ENCODE measurements around the gene HPCA. TPM values are rescaled to one million over a fixed set of nuclear protein-coding genes. Genes with fewer than 3 reads are reported as not detected.

HPCA gene
- total and polyA plus RNA-seq, 2 of the 13 experiments (the other 11 are each of a cell fraction or from before 2014, with no cell fraction given) = not detected

GRCh38 chr1:32898056-32898455 lies 11.8 kb downstream of the HPCA start:
- H3K9ac ChIP-seq (ENCODE audit: insufficient read depth, low read depth, low read length) = no peak overlapping the region
- H3K27me3 ChIP-seq (ENCODE audit: control insufficient read depth in 1 of 2, insufficient read depth in 2 of 2, low read length in 2 of 2) = peaks cover 13 to 63% of the 10 kb centered on the region in 2 experiments
- in situ Hi-C loops (cut with HindIII; ENCODE audit: extremely low pct_ligation_motif_present, low pct_unique_long_range_greater_than_20kb) (no loop called here), intact Hi-C loops (cut with micrococcal nuclease; ENCODE audit: unreplicated experiment) (no loop called here)
- no peak overlapping the region for H3K27ac ChIP-seq (ENCODE audit: extremely low read length, insufficient read depth, low read length)
- DNase-seq (ENCODE audit: low spot score) = no peak
- H3K36me3 ChIP-seq (replicated peaks in 1 of 2; ENCODE audit: control insufficient read depth in 1 of 2, insufficient read depth in 2 of 2, low read length in 2 of 2) = no peaks in the 10 kb centered on the region
- no TSS peak for BruUV-seq (replicated peaks)
- ATAC-seq = no peak
- CTCF ChIA-PET (ENCODE audit: low intra/inter-chr PET ratio, low total read pairs) = no interaction called here
- no peaks in the 10 kb centered on the region for H3K79me2 ChIP-seq (ENCODE audit: insufficient read depth, low read length)
- H3K9me3 ChIP-seq (ENCODE audit: low read length) = no peaks in the 10 kb centered on the region
- H3K4me2 ChIP-seq (ENCODE audit: low read depth, low read length) = no peak overlapping the region
- H3K4me3 ChIP-seq (replicated peaks in 1 of 3; ENCODE audit: insufficient read depth in 1 of 3, low read depth in 2 of 3, low read length in 3 of 3) = no peak overlapping the region
- no CpG with 5 or more reads among the region's 9 CpGs for WGBS (ENCODE audit: low lambda C conversion rate)
- 0 out of 2 replicates have a peak, but pooled peaks cover 2% of the 10 kb centered on the region for H4K20me1 ChIP-seq (ENCODE audit: insufficient read depth, low read length)
- no peak for TF ChIP-seq SP4 (CRISPR knock-in tag; IDR thresholded peaks at IDR 0.05)
- TF ChIP-seq SOX6 (IDR thresholded peaks at IDR 0.05) = no peak
- TF ChIP-seq SOX6 (CRISPR knock-in tag; IDR thresholded peaks at IDR 0.05) = no peak
- no peak for TF ChIP-seq DBP (CRISPR knock-in tag; IDR thresholded peaks at IDR 0.05; ENCODE audit: not compliant biosample characterization)
- TF ChIP-seq NR3C1 (CRISPR knock-in tag; IDR thresholded peaks at IDR 0.05) = no peak
- no peak for TF ChIP-seq ZFP90 (CRISPR knock-in tag; IDR thresholded peaks at IDR 0.05; ENCODE audit: borderline replicate concordance)
- no peak for TF ChIP-seq ZNF414 (CRISPR knock-in tag; IDR thresholded peaks at IDR 0.05)
- POLR2A ChIA-PET = no interaction called here
- no peaks in the 10 kb centered on the region for H3K4me1 ChIP-seq (ENCODE audit: insufficient read depth, low read length)
- no peak for FAIRE-seq
- no peak overlapping the region for H2AFZ ChIP-seq (ENCODE audit: low read length)

GRCh38 chr1:32898958-32899357 lies 12.7 kb downstream of the HPCA start:
- no peak for FAIRE-seq
- H3K4me1 ChIP-seq (ENCODE audit: insufficient read depth, low read length) = no peaks in the 10 kb centered on the region
- H3K4me3 ChIP-seq (replicated peaks in 1 of 3; ENCODE audit: insufficient read depth in 1 of 3, low read depth in 2 of 3, low read length in 3 of 3) = no peak overlapping the region
- H3K36me3 ChIP-seq (replicated peaks in 1 of 2; ENCODE audit: control insufficient read depth in 1 of 2, insufficient read depth in 2 of 2, low read length in 2 of 2) = no peaks in the 10 kb centered on the region
- no peak for DNase-seq (ENCODE audit: low spot score)
- H3K9me3 ChIP-seq (ENCODE audit: low read length) = no peaks in the 10 kb centered on the region
- intact Hi-C loops (cut with micrococcal nuclease; ENCODE audit: unreplicated experiment) = no loop called here
- H3K4me2 ChIP-seq (ENCODE audit: low read depth, low read length) = no peak overlapping the region
- H3K9ac ChIP-seq (ENCODE audit: insufficient read depth, low read depth, low read length) = no peak overlapping the region
- H3K79me2 ChIP-seq (ENCODE audit: insufficient read depth, low read length) = no peaks in the 10 kb centered on the region
- POLR2A ChIA-PET = no interaction called here
- in situ Hi-C loops (cut with HindIII; ENCODE audit: extremely low pct_ligation_motif_present, low pct_unique_long_range_greater_than_20kb) = no loop called here
- CTCF ChIA-PET (ENCODE audit: low intra/inter-chr PET ratio, low total read pairs) = no interaction called here
- 0 out of 2 replicates have a peak, but pooled peaks cover 2% of the 10 kb centered on the region for H4K20me1 ChIP-seq (ENCODE audit: insufficient read depth, low read length)
- no peak for ATAC-seq
- H3K27me3 ChIP-seq (ENCODE audit: control insufficient read depth in 1 of 2, insufficient read depth in 2 of 2, low read length in 2 of 2) = peaks cover 13 to 58% of the 10 kb centered on the region in 2 experiments
- 62% methylated on average over 2 of the region's 3 CpGs for WGBS (ENCODE audit: low lambda C conversion rate)
- no peak overlapping the region for H3K27ac ChIP-seq (ENCODE audit: extremely low read length, insufficient read depth, low read length)
- H2AFZ ChIP-seq (ENCODE audit: low read length) = no peak overlapping the region
- BruUV-seq (replicated peaks) = no TSS peak
- TF ChIP-seq JUN (CRISPR knock-in tag; IDR thresholded peaks at IDR 0.05) (no peak), ZNF335 (CRISPR knock-in tag; IDR thresholded peaks at IDR 0.05) (no peak), ZBTB44 (CRISPR knock-in tag; IDR thresholded peaks at IDR 0.05) (no peak), TCF7L2 (IDR thresholded peaks at IDR 0.05; ENCODE audit: low read depth, low read length) (no peak), ZNF331 (CRISPR knock-in tag; IDR thresholded peaks at IDR 0.05) (no peak), ASH2L (IDR thresholded peaks at IDR 0.05; ENCODE audit: insufficient read length, low read depth, low read length) (no peak), TBX2 (CRISPR knock-in tag; IDR thresholded peaks at IDR 0.05; ENCODE audit: borderline replicate concordance) (no peak), IKZF5 (CRISPR knock-in tag; IDR thresholded peaks at IDR 0.05) (no peak)
